ENCODE measurements around the gene BMPR1B.

BMPR1B gene

GRCh38 chr4:94960708-94961107 is 203.0 kb downstream of the BMPR1B start:
- TF ChIP-seq CTCF (IDR thresholded peaks at IDR 0.05; ENCODE audit: low read depth, low read length) = no peak
- DNase-seq (ENCODE audit: extremely low read depth, low read depth) = no peak

DNA sequence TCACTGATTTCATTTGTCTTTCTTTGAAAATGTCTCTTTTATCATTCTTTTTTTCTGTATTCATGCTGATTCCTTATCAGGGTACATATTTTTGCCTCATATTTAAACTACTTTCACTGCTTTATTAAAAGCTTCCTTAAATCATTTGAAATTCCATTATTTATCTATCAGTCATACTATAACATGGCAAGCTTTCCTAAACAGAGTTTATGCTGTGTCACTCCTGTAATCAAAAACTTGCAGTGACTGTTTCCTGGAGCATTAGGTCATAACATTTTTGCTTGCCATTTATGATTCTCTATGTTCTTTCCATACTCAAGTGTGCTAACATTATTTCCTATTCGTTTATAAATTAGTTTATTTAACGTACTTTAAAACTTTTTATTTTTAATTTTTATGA is 203.7 kb downstream of the BMPR1B start:
- no peak for DNase-seq (ENCODE audit: extremely low read depth, low read depth)
- TF ChIP-seq CTCF (IDR thresholded peaks at IDR 0.05; ENCODE audit: low read depth, low read length) = no peak

DNA sequence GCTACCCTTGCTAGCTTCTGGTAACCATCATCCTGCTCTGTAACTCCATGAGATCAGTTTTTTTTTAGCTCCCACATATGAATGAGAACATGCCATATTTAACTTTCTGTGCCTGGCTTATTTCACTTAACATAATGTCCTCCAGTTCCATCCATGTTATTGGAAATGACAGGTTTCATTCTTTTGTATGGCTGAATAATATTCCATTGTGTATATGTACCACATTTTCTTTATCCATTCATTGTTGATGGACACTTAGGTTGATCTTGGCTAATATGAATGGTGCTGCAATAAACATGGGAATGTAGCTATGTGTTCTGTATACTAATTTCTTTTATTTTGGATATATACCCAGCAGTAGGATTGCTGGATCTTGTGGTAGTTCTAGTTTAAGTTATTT is 204.7 kb downstream of the BMPR1B start:
- no peak for TF ChIP-seq CTCF (IDR thresholded peaks at IDR 0.05; ENCODE audit: low read depth, low read length)
- no peak for DNase-seq (ENCODE audit: extremely low read depth, low read depth)

GRCh38 chr4:94965852-94966251 is 208.1 kb downstream of the BMPR1B start:
- no peak for DNase-seq (ENCODE audit: extremely low read depth, low read depth)
- TF ChIP-seq CTCF (IDR thresholded peaks at IDR 0.05; ENCODE audit: low read depth, low read length) = no peak

DNA sequence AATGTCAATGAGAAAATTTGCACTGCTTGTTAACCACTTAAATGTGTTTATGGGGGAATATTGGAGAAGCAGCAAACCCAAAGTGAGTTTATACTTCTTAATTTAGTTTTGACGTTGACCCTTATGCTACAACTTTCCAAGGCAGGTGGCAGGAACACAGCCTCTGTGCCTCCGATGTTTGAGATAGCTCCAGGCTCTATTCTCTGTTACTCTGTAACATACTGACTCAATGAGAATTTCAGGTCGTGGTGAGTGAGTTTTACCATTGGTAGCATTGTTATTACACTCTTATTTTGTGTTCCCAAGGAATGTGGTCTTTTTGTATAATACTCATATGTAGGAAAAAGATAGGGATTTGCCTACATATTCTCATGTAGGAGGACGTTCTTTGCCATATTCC is 210.7 kb downstream of the BMPR1B start:
- TF ChIP-seq CTCF (IDR thresholded peaks at IDR 0.05; ENCODE audit: low read depth, low read length) = no peak
- no peak for DNase-seq (ENCODE audit: extremely low read depth, low read depth)

- TF ChIP-seq CTCF (IDR thresholded peaks at IDR 0.05; ENCODE audit: low read depth, low read length) = no peak
- DNase-seq (ENCODE audit: extremely low read depth, low read depth) = no peak
Measured at GRCh38 chr4:94970650-94971049, 212.9 kb downstream of the BMPR1B start.

DNA sequence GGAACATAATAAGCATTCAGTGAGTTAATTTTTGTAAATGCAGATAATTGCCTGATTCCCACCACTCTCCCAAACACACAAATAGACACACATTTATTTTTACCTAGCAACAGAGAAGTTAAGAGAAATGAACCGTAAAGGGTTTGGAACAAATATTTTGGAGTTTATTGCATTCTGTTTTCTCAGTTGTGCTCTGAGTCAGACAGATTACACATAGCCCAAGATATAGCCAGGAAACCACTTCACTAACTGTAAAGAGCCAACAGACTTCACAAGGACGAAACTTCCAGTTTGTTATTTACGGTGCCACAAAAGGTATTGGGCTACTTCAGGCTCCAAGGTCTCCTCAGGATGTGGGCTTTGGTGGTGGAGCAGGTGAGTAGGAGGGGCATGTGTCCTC is 217.0 kb downstream of the BMPR1B start:
- DNase-seq (ENCODE audit: extremely low read depth, low read depth) = no peak
- TF ChIP-seq CTCF (IDR thresholded peaks at IDR 0.05; ENCODE audit: low read depth, low read length) = no peak
